ENCODE results near the gene TP73.

TP73 gene

DNA sequence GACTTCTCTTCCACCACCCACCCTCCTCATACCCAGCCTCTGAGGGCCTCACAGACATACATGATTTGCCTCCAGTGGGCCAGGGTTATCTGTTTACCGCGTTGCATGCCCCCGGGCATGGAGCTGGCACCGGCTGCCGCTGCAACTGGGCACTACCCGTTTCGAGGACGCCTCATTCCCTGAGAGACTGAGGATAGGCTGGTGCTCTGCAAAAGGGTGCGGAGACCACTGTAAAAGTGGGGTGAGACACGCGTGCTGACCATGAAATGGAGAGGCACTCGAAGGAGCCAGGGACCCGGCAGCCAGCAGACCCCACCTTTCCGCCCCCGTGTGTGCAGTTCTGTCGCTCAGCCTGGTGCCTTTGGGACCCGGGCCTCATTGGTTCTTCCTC is 20.6 kb downstream of the TP73 start:
- Histone ChIP-seq H3K27ac (ENCODE audit: insufficient read depth, low read depth, low read length, poor library complexity, severe bottlenecking) (no peak overlapping the region), H3K4me3 (ENCODE audit: insufficient read depth, low read depth, low read length) (no peak overlapping the region), H3K27me3 (ENCODE audit: control insufficient read depth, insufficient read depth, low read length, poor library complexity, severe bottlenecking) (peaks cover 32% of the 10 kb centered on the region), H3K4me1 (ENCODE audit: control insufficient read depth, insufficient read depth, low read length) (no peaks in the 10 kb centered on the region), H3K9me3 (ENCODE audit: control insufficient read depth, low read length) (no peaks in the 10 kb centered on the region), H3K36me3 (ENCODE audit: control insufficient read depth, insufficient read depth, low read length) (no peaks in the 10 kb centered on the region)
- 92% methylated on average over 17 of the region's 17 CpGs for WGBS, 2 experiments

DNA sequence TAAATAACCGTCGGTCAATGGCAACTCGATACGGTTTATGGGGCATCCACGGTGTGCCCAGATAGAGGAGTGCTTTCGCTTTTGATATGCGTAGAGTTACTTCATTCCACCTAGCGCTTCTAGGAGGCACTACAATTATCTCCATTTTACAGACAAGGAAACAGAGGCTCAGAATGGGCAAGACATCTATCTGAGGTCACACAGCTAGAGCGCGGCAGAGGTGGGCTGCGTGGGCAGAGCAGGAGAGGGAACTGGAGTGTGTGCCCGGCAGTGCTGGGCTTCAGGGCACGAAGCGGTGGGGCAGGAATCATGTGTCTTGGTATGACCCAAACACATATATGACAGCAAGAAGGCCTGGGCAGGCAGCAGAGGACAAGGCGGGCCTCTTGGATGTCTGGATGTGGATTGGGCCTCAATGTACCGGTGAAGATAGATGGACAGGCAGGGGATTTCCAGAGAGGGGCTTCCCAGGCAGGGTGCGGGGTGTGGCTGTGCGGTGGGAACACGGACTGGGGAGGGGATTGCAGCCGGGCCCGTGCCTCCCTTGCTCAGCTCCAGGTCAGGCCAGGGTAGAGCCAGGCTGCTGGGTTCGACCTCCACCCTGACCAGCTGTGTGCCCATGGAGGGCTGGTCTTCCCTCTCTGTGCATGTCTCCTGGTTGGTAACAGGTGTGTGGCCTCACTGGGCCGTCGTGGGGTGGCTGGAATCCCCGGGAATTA is 21.2 kb downstream of the TP73 start:
- no peaks in the 10 kb centered on the region for H3K4me1 ChIP-seq (ENCODE audit: control insufficient read depth, insufficient read depth, low read length)
- 89 to 91% methylated on average over 25 of the region's 25 CpGs for WGBS, 2 experiments
- H3K27ac ChIP-seq (ENCODE audit: insufficient read depth, low read depth, low read length, poor library complexity, severe bottlenecking) = no peak overlapping the region
- no peak overlapping the region for H3K4me3 ChIP-seq (ENCODE audit: insufficient read depth, low read depth, low read length)
- H3K36me3 ChIP-seq (ENCODE audit: control insufficient read depth, insufficient read depth, low read length) = no peaks in the 10 kb centered on the region
- no peaks in the 10 kb centered on the region for H3K9me3 ChIP-seq (ENCODE audit: control insufficient read depth, low read length)
- H3K27me3 ChIP-seq (ENCODE audit: control insufficient read depth, insufficient read depth, low read length, poor library complexity, severe bottlenecking) = peaks cover 28% of the 10 kb centered on the region

DNA sequence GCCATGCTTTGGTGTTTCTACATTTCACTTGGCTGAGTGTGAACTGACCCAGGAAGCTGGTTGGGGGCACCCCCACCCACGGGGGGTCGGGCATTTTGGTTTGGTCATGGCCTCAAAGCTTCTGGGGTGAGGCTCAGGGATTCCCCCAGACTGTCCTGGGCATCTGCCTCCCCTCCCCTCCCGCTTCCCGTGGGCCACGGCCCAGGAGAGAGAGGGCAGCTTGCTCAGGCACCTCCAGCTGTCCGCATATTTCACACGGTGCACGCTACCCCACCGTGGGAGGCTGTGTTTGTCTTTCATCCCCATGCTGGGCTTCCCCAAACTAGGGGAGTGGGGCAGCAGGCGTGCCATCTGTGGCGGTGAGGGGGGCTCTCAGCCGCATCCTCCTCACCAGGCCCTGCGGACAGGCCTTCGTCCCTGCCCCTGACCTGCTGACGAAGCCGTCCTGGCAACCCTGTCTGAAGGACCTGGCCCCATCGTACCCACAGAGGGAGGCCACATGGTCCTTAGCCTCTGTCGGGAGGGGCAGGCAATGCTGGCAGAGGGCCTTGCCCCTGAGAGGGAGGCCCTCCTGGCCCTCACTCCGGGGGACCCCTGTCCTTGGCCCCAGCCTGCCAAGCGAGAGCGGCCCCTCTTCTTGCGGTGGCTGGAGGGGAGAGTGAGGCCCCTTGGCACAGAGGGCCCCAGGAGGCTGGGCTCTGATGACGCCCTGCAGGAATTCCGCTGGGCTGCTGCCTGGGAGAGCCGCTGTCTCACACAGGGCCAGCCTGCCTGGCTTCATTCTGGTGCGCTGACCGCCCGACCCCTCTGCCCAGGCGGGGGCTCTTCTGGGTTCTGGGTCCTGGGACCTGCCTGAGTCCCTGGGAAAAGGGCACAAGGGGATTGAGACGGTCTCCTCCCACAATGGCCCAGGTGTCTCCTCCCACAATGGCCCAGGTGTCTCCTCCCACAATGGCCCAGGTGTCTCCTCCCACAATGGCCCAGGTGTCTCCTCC is 22.1 kb downstream of the TP73 start:
- Histone ChIP-seq H3K4me3 (ENCODE audit: insufficient read depth, low read depth, low read length) (no peak overlapping the region), H3K9me3 (ENCODE audit: control insufficient read depth, low read length) (no peaks in the 10 kb centered on the region), H3K36me3 (ENCODE audit: control insufficient read depth, insufficient read depth, low read length) (no peaks in the 10 kb centered on the region), H3K27me3 (ENCODE audit: control insufficient read depth, insufficient read depth, low read length, poor library complexity, severe bottlenecking) (peaks cover 20% of the 10 kb centered on the region), H3K27ac (ENCODE audit: insufficient read depth, low read depth, low read length, poor library complexity, severe bottlenecking) (no peak overlapping the region), H3K4me1 (ENCODE audit: control insufficient read depth, insufficient read depth, low read length) (no peaks in the 10 kb centered on the region)
- 77 to 78% methylated on average over 30 of the region's 30 CpGs for WGBS, 2 experiments

DNA sequence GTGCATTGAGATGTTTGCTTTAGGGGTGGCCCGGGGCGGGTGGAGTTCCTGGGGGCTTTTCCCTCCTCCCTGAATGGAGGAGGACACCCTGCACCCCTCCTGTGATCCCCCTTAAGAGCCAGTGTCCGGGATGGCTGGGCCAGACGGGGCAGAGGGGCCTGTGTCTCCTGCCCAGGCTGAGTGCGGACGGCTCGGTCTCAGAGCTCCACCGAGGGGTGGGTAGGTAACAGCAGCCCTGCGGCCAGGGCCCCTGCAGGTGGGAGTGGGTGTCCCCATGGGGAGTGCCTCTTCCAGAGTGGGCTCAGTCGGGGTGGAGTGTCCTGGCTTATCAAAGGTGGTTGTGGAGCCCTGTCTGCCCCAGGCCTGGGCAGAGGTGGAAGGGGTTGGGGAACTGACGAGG is 23.1 kb downstream of the TP73 start:
- Histone ChIP-seq H3K4me3 (ENCODE audit: insufficient read depth, low read depth, low read length) (no peak overlapping the region), H3K27ac (ENCODE audit: insufficient read depth, low read depth, low read length, poor library complexity, severe bottlenecking) (no peak overlapping the region), H3K4me1 (ENCODE audit: control insufficient read depth, insufficient read depth, low read length) (no peaks in the 10 kb centered on the region), H3K9me3 (ENCODE audit: control insufficient read depth, low read length) (no peaks in the 10 kb centered on the region), H3K27me3 (ENCODE audit: control insufficient read depth, insufficient read depth, low read length, poor library complexity, severe bottlenecking) (peaks cover 16% of the 10 kb centered on the region), H3K36me3 (ENCODE audit: control insufficient read depth, insufficient read depth, low read length) (no peaks in the 10 kb centered on the region)
- WGBS, 2 experiments = 90 to 91% methylated on average over 11 of the region's 11 CpGs

DNA sequence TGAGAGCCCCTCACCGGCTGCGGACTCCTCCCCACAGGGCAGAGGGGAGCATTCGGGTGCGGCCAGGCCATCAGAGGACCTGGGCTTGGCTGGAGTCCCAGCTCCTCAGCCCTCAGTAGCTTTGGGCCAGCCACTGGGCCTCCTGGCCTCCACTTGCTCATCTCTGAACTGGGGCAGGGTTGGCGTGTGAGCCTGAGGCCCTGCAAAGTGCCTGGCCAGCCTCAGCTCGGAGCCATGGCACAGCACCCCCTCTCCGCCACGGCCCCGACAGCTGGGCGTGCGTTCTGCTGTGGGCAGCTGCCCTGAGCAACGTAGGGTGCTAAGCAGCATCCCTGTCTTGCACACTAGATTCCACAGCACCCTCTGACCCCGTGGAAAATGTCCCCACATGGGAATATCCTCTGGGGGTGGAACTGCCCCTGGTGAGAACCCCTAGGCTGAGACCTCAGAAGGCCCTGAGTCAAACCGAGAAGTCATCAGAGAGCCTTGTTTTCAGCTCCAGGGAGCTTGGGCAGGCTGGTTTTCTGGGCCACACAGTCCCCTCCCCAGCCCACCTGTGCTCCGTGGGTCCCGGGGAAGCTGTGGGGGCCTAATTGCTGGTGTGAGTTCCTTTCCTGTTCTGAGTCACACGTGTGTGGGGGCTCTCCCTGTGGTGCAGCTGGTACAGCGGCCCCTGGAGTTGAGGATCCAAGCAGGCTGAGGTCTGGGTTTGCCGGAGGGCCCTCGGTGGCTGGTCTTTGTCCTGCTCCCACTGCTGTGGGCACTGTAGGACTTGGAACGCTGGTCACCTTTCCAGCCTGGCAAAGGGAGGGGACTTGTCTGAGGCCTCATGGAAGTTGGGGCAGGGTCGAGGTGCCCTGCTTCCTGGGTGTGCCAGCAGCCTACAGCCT is 24.5 kb downstream of the TP73 start:
- H3K4me1 ChIP-seq (ENCODE audit: control insufficient read depth, insufficient read depth, low read length) = no peaks in the 10 kb centered on the region
- H3K27me3 ChIP-seq (ENCODE audit: control insufficient read depth, insufficient read depth, low read length, poor library complexity, severe bottlenecking) = peaks cover 5% of the 10 kb centered on the region
- H3K27ac ChIP-seq (ENCODE audit: insufficient read depth, low read depth, low read length, poor library complexity, severe bottlenecking) = no peak overlapping the region
- no peak overlapping the region for H3K4me3 ChIP-seq (ENCODE audit: insufficient read depth, low read depth, low read length)
- no peaks in the 10 kb centered on the region for H3K36me3 ChIP-seq (ENCODE audit: control insufficient read depth, insufficient read depth, low read length)
- 83 to 88% methylated on average over 22 of the region's 22 CpGs for WGBS, 2 experiments
- no peaks in the 10 kb centered on the region for H3K9me3 ChIP-seq (ENCODE audit: control insufficient read depth, low read length)

DNA sequence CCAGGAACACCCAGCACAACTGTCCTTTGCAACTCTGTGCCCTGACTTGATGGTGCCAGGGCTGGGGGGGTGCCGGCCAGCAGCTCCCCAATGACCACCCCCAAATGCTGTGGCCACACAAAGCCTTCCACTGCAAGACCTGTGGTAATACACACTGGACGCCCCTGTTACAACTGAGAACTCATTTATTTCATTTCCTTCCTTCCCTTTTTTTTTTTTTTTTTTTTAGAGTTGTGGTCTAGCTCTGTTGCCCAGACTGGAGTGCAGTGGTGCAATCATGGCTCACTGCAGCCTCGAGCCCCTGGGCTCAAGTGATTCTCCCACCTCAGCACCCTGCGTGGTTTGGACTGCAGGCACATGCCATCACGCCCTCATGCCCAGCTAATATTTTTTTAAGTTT is 25.2 kb downstream of the TP73 start:
- no peaks in the 10 kb centered on the region for H3K36me3 ChIP-seq (ENCODE audit: control insufficient read depth, insufficient read depth, low read length)
- H3K9me3 ChIP-seq (ENCODE audit: control insufficient read depth, low read length) = no peaks in the 10 kb centered on the region
- no peaks in the 10 kb centered on the region for H3K4me1 ChIP-seq (ENCODE audit: control insufficient read depth, insufficient read depth, low read length)
- H3K4me3 ChIP-seq (ENCODE audit: insufficient read depth, low read depth, low read length) = no peak overlapping the region
- 76 to 81% methylated on average over 5 of the region's 5 CpGs for WGBS, 2 experiments
- no peaks in the 10 kb centered on the region for H3K27me3 ChIP-seq (ENCODE audit: control insufficient read depth, insufficient read depth, low read length, poor library complexity, severe bottlenecking)
- H3K27ac ChIP-seq (ENCODE audit: insufficient read depth, low read depth, low read length, poor library complexity, severe bottlenecking) = no peak overlapping the region

DNA sequence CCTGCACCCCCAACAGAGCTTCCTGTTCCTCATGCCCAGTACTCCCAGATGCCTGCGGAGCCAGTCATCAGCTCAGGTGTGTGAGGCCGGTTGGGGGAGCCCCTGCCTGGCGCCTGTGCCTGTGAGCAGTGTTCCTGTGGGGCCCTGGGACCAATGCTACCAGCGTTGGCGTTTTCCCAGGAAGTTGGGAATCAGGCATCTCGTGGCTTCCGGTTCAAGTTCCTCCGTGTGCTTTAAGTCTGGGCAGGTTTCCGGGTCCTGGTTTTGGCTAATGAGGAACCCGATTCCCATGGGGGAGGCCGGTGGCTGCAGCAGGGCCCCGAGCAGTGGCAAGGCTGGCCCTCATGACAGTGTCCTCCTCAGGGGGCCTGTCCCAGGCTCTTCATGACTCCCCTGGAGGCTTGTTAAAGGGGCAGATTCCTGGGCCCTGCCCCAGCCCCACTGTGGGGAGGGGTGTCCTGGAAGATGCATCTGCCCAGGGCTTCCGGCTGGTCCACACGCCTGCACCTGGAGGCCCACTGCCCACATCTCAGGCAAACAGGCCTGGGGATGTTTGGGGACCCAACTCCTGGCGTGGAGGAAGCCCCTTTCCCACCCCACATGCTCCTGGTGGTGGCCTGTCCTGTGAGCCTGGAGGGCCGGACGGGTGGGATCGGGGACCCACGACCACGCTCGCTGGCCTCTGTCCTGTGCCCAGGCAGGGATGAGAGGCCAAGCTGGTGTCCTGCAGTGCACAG is 26.2 kb downstream of the TP73 start:
- Histone ChIP-seq H3K4me3 (ENCODE audit: insufficient read depth, low read depth, low read length) (no peak overlapping the region), H3K4me1 (ENCODE audit: control insufficient read depth, insufficient read depth, low read length) (no peaks in the 10 kb centered on the region), H3K9me3 (ENCODE audit: control insufficient read depth, low read length) (no peaks in the 10 kb centered on the region), H3K36me3 (ENCODE audit: control insufficient read depth, insufficient read depth, low read length) (no peaks in the 10 kb centered on the region), H3K27me3 (ENCODE audit: control insufficient read depth, insufficient read depth, low read length, poor library complexity, severe bottlenecking) (peaks cover 7% of the 10 kb centered on the region), H3K27ac (ENCODE audit: insufficient read depth, low read depth, low read length, poor library complexity, severe bottlenecking) (no peak overlapping the region)
- WGBS, 2 experiments = 78 to 82% methylated on average over 21 of the region's 21 CpGs

GRCh38 chr1:3679098-3679555 is 26.8 kb downstream of the TP73 start:
- H3K4me3 ChIP-seq (ENCODE audit: insufficient read depth, low read depth, low read length) = no peak overlapping the region
- no peaks in the 10 kb centered on the region for H3K4me1 ChIP-seq (ENCODE audit: control insufficient read depth, insufficient read depth, low read length)
- WGBS, 2 experiments = 89 to 90% methylated on average over 18 of the region's 18 CpGs
- H3K36me3 ChIP-seq (ENCODE audit: control insufficient read depth, insufficient read depth, low read length) = no peaks in the 10 kb centered on the region
- no peaks in the 10 kb centered on the region for H3K9me3 ChIP-seq (ENCODE audit: control insufficient read depth, low read length)
- H3K27ac ChIP-seq (ENCODE audit: insufficient read depth, low read depth, low read length, poor library complexity, severe bottlenecking) = no peak overlapping the region
- peaks cover 13% of the 10 kb centered on the region for H3K27me3 ChIP-seq (ENCODE audit: control insufficient read depth, insufficient read depth, low read length, poor library complexity, severe bottlenecking)

- no peaks in the 10 kb centered on the region for H3K4me1 ChIP-seq (ENCODE audit: control insufficient read depth, insufficient read depth, low read length)
- no peaks in the 10 kb centered on the region for H3K9me3 ChIP-seq (ENCODE audit: control insufficient read depth, low read length)
- 94% methylated on average over 9 of the region's 9 CpGs for WGBS, 2 experiments
- H3K36me3 ChIP-seq (ENCODE audit: control insufficient read depth, insufficient read depth, low read length) = no peaks in the 10 kb centered on the region
- H3K27me3 ChIP-seq (ENCODE audit: control insufficient read depth, insufficient read depth, low read length, poor library complexity, severe bottlenecking) = peaks cover 21% of the 10 kb centered on the region
- H3K27ac ChIP-seq (ENCODE audit: insufficient read depth, low read depth, low read length, poor library complexity, severe bottlenecking) = no peak overlapping the region
- H3K4me3 ChIP-seq (ENCODE audit: insufficient read depth, low read depth, low read length) = no peak overlapping the region
Observed at GRCh38 chr1:3679799-3680453, 27.6 kb downstream of the TP73 start.
